Stimulated activated naive CD4-positive, alpha-beta T cell (primary cell): Measurements from ENCODE around the gene TRIM64.
"Not testable (repeated sequence)": the region's sequence is repeated elsewhere in the genome, so short reads cannot be mapped to it uniquely, and the experiment has no call there.

Experiments
- DNase-seq, 6 experiments: peaks; one replicate each; lab custom pipeline; 2025; lab: John Stamatoyannopoulos, UW

The TRIM64 gene, protein sequence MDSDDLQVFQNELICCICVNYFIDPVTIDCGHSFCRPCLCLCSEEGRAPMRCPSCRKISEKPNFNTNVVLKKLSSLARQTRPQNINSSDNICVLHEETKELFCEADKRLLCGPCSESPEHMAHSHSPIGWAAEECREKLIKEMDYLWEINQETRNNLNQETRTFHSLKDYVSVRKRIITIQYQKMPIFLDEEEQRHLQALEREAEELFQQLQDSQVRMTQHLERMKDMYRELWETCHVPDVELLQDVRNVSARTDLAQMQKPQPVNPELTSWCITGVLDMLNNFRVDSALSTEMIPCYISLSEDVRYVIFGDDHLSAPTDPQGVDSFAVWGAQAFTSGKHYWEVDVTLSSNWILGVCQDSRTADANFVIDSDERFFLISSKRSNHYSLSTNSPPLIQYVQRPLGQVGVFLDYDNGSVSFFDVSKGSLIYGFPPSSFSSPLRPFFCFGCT

DNA sequence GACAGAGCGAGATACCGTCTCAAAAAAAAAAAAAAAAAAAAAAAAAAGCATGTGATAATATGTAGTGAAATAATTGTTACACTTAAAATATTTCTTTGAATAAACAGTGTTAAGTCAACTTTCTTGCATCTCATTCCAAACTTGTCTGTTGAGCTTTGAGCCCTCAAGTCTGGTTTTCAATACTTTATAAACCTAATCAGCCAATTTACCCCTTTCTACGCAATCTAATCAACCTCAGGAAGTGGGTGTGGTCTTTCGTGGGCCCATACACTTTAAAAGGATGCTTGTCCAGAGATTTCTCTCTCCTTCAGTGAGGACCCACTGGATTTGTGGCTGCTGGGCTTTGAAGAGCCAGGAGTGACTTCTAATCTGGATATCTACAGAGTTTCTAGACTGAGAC lies at the start of gene TRIM64:
TRIM64 (plus strand) TSS at position 301 of the 400 bp plus-strand sequence. CDS start 2,467 bp downstream, outside the sequence.
- DNase-seq, result not testable (repeated sequence)

DNA sequence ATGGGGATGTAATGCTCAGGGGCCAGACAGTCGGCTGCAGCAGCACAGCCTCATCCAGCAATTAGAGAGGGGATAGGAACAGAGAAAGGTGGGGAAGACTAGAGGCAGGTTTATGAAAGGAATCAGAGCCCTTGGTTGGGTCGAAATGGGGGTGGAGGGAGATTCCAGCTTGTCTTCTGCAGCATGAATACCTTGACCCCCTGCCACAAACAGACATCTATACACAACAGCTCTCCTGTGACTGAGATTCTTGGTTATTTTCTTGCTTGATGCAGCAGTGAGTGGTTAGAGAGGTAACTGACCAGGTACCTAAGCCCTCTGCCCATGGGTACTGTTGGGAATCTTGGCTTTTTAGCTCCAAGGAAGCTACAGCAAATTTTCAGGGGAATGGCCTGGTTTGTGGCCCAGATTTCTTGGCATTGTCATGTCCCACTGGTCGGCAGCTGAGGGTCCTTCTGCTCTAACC lies 43.6 kb upstream of the TRIM64 start, which contains the start of gene TRIM49D1:
TRIM49D1 (minus strand) TSS at position 51 of the 466 bp plus-strand sequence. CDS start 4,535 bp downstream, outside the sequence.
- no peak for DNase-seq

DNA sequence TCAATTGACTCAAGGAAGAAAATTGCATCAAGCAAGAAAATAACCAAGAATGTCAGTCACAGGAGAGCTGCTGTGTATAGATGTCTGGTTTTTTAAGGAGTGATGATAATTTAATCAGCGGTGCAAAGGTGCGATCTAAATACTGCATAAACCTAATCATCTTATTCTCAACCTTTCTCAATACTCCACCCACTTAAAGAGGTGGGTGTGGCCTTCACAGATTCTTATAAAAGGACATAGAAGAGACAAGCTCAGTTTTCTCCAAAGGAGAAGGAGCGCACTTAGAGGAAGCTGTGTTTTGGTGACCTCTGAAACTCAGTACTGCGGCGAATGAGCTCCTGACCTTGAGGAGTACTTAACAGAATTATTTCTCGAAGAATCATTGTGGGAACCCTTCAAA lies 42.1 kb upstream of the TRIM64 start, which contains the start of gene TRIM49D2:
TRIM49D2 (plus strand) TSS at position 301 of the 400 bp plus-strand sequence. CDS start 2,698 bp downstream, outside the sequence.
- not testable (repeated sequence) for DNase-seq

DNA sequence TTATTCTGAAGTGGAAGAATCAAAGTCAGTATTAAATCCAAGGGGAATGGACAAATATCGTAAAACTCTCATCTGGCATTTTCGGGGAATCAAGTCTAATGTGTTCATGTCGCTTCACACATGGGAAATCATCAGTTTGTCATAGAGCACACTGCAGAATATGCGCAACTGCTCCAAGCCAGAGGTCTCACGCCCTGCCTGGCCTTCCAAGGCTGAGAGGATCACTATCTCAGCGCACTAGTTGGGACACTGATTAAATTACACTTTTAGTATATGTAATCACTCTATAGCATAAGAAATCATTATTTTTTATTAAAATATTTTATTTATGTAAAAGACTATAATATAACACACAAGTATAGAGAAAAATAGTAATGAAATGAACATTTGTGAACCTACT lies 5.0 kb upstream of the TRIM64 start:
- DNase-seq, result not testable (repeated sequence)
